Endothelial cell of umbilical vein (primary cell): ENCODE data around the gene RMI2. TPM values are rescaled to one million over a fixed set of nuclear protein-coding genes. Genes with fewer than 3 reads are reported as not detected.

Experiments used
- BruUV-seq: library from RNA; stranded (reverse); fragments of 400-500 nt; replicated peaks from 2 replicates; lab custom pipeline; 2021; lab: Mats Ljungman, UMichigan
- CTCF ChIA-PET: fragments of 300-600, 350-600 bp; sonication (Branson Sonifier 250); formaldehyde crosslinking; loops from one replicate; lab custom pipeline; 2021; ENCODE audit warnings: antibody characterized with exemption, inconsistent platforms; lab: Charles Lee
- POLR2A ChIA-PET: fragments of 300-600, 350-600 bp; sonication (Branson Sonifier 250); formaldehyde crosslinking; loops from one replicate; lab custom pipeline; 2021; ENCODE audit warnings: antibody characterized with exemption, inconsistent platforms; lab: Charles Lee
- DNase-seq: peaks from one replicate; pipeline ENCODE4 v3.0.0-alpha.2; 2011; ENCODE audit warnings: low read depth, low spot score
- FAIRE-seq: peaks from 2 replicates; lab custom pipeline; 2011; peaks lifted over from hg19 to GRCh38; lab: Jason Lieb, UNC
- H2AFZ ChIP-seq: 2 replicates; pipeline ENCODE4 v1.6.0; 2012; ENCODE audit warnings: low read depth, low read length, control low read depth, inconsistent platforms
- H3K27ac ChIP-seq: 2 replicates; pipeline ENCODE4 v1.5.1; 2011; ENCODE audit warnings: low read depth, mild to moderate bottlenecking, control low read depth, low read length, moderate library complexity; ENCODE audit not compliant: insufficient read depth
- H3K27me3 ChIP-seq, 2 experiments: 2 replicates each; pipeline versions ENCODE4 v1.6.0 to v1.6.1; 2011; ENCODE audit warnings: low read length in 2 of 2, mixed read lengths in 1 of 2; ENCODE audit not compliant: control insufficient read depth in 2 of 2, insufficient read depth in 2 of 2
- H3K36me3 ChIP-seq, 2 experiments: 2 replicates in 1 of 2; 3 replicates in 1 of 2; pipeline ENCODE4 v1.5.1; 2011; ENCODE audit warnings: low read length in 2 of 2, mild to moderate bottlenecking in 1 of 2, moderate library complexity in 1 of 2; ENCODE audit not compliant: control insufficient read depth in 2 of 2, insufficient read depth in 2 of 2; ENCODE audit errors: extremely low read depth in 1 of 2
- H3K4me1 ChIP-seq: 3 replicates; pipeline ENCODE4 v1.5.1; 2011; ENCODE audit warnings: mild to moderate bottlenecking, low read length; ENCODE audit not compliant: control insufficient read depth, insufficient read depth; ENCODE audit errors: extremely low read depth
- H3K4me2 ChIP-seq: 2 replicates; pipeline ENCODE4 v1.6.1; 2011; ENCODE audit warnings: low read length, control low read depth, mixed read lengths; ENCODE audit not compliant: insufficient read depth
- H3K4me3 ChIP-seq, 3 experiments: fragments of 200-600 bp in 1 of 3; sonication (generic), shearing (Covaris generic) in 1 of 3; replicated peaks in 1 of 3; 2 replicates each; pipeline ENCODE4 v1.5.1; 2011 to 2016; ENCODE audit warnings: control low read depth in 3 of 3, low read length in 3 of 3, mild to moderate bottlenecking in 2 of 3, inconsistent platforms in 1 of 3, low read depth in 1 of 3, moderate library complexity in 1 of 3; ENCODE audit not compliant: insufficient read depth in 1 of 3
- H3K79me2 ChIP-seq: 2 replicates; pipeline ENCODE4 v1.6.0; 2012; ENCODE audit warnings: low read length, inconsistent platforms; ENCODE audit not compliant: control insufficient read depth, insufficient read depth
- H3K9ac ChIP-seq: replicated peaks from 2 replicates; pipeline ENCODE3; 2011; ENCODE audit warnings: low read length, control low read depth; ENCODE audit not compliant: insufficient read depth; ENCODE audit errors: extremely low read depth
- H3K9me1 ChIP-seq: replicated peaks from 3 replicates; pipeline ENCODE4 v1.6.0; 2011; ENCODE audit warnings: mild to moderate bottlenecking, low read length; ENCODE audit not compliant: control insufficient read depth, insufficient read depth; ENCODE audit errors: extremely low read depth
- H3K9me3 ChIP-seq: replicated peaks from 2 replicates; pipeline ENCODE4 v1.5.1; 2012; ENCODE audit warnings: low read length, inconsistent platforms; ENCODE audit not compliant: control insufficient read depth, insufficient read depth
- H4K20me1 ChIP-seq: replicated peaks from 2 replicates; pipeline ENCODE3; 2011; ENCODE audit warnings: mild to moderate bottlenecking, low read length; ENCODE audit not compliant: control insufficient read depth, insufficient read depth; ENCODE audit errors: extremely low read depth
- CTCF ChIP-seq, 2 donors: IDR thresholded peaks; 1 replicate in 1 of 2; 2 replicates in 1 of 2; pipeline ENCODE4 v1.5.1; 2011; ENCODE audit warnings: low read length in 2 of 2, mild to moderate bottlenecking in 2 of 2, moderate library complexity in 2 of 2, control low read depth in 1 of 2, inconsistent platforms in 1 of 2, low read depth in 1 of 2; ENCODE audit not compliant: insufficient read depth in 1 of 2; ENCODE audit errors: extremely low read depth in 1 of 2
- EZH2 ChIP-seq: IDR thresholded peaks from 2 replicates; pipeline ENCODE4 v1.6.1; 2012; ENCODE audit warnings: borderline replicate concordance, low read depth, mild to moderate bottlenecking, moderate library complexity, low read length, inconsistent platforms; ENCODE audit not compliant: severe bottlenecking
- FOS ChIP-seq: IDR thresholded peaks from 2 replicates; pipeline ENCODE4 v1.6.1; 2011; ENCODE audit warnings: mild to moderate bottlenecking, low read length, moderate library complexity, borderline replicate concordance; ENCODE audit not compliant: insufficient read depth
- GATA2 ChIP-seq: IDR thresholded peaks from 2 replicates; pipeline ENCODE4 v1.7.0; 2011; ENCODE audit warnings: low read depth, mild to moderate bottlenecking, moderate library complexity, mixed read lengths, low read length; ENCODE audit not compliant: insufficient read length, insufficient read depth
- JUN ChIP-seq: IDR thresholded peaks from 2 replicates; pipeline ENCODE4 v1.6.1; 2011; ENCODE audit warnings: borderline replicate concordance, low read depth; ENCODE audit not compliant: insufficient read length, insufficient read depth
- MAX ChIP-seq: IDR thresholded peaks from 2 replicates; pipeline ENCODE4 v1.6.1; 2011; ENCODE audit not compliant: insufficient read depth, insufficient read length
- MYC ChIP-seq: IDR thresholded peaks from one replicate; pipeline ENCODE4 v1.6.1; 2011; ENCODE audit warnings: mild to moderate bottlenecking, low read depth, low read length
- POLR2A ChIP-seq: IDR thresholded peaks from 2 replicates; pipeline ENCODE4 v1.6.1; 2012; ENCODE audit warnings: low read depth, mild to moderate bottlenecking, control low read depth, low read length
- POLR2AphosphoS5 ChIP-seq: IDR thresholded peaks from 2 replicates; pipeline ENCODE4 v1.6.1; 2012; ENCODE audit warnings: low read depth, mild to moderate bottlenecking, control low read depth, low read length, moderate library complexity; ENCODE audit not compliant: insufficient read depth
- dilution Hi-C: fragments of 300-500 bp; cut with MboI; formaldehyde crosslinking; loops from one replicate; pipeline ENCODE4 v1.15.0; 2019; ENCODE audit warnings: low sequenced_read_pairs; ENCODE audit not compliant: extremely low pct_ligation_motif_present
- intact Hi-C: fragments of 100-400 bp; cut with micrococcal nuclease; formaldehyde crosslinking; loops from one replicate; pipeline ENCODE4 v1.10.0; 2022
- polyA plus RNA-seq, 4 experiments: library from polyadenylated mRNA; depleted of rRNA in 3 of 4; stranded (reverse) in 3 of 4; unstranded in 1 of 4; fragments of >200 nt; gene quantifications; 2 replicates each; pipeline versions ENCODE4 v1.2.1 to v1.2.3, GENCODE V29; 2011 to 2012; ENCODE audit warnings: missing spikeins in 1 of 4
- total RNA-seq: library from RNA; stranded (reverse); gene quantifications from 2 replicates; pipeline ENCODE4 v1.2.3, GENCODE V29; 2021

Gene RMI2
- total and polyA plus RNA-seq, 2 donors (not counting 3 experiments of a cell fraction or from before 2014, with no cell fraction given) = 5.3 to 7.7 TPM

- H3K9me1 ChIP-seq = no peaks in the 10 kb centered on the region
- H4K20me1 ChIP-seq = no peaks in the 10 kb centered on the region
- no peak overlapping the region for H3K4me2 ChIP-seq
- POLR2A ChIA-PET = no interaction called here
- no peak overlapping the region for H2AFZ ChIP-seq
- FAIRE-seq (no peak), DNase-seq (no peak)
- dilution Hi-C loops (no loop called here), intact Hi-C loops (loop anchor here (10.0 kb wide), 1 partner anchor 65 kb away; the partner anchor contains the start of gene SOCS1)
- no peaks in the 10 kb centered on the region for H3K27me3 ChIP-seq
- H3K27ac ChIP-seq = no peak overlapping the region
- H3K36me3 ChIP-seq = no peaks in the 10 kb centered on the region
- H3K4me3 ChIP-seq = no peak overlapping the region
- TF ChIP-seq CTCF (IDR thresholded peaks at IDR 0.05; ENCODE audit: extremely low read depth in 1 of 2, insufficient read depth in 1 of 2, low read depth in 1 of 2, low read length in 2 of 2) = no peak
- TF ChIP-seq MYC = no peak
- TF ChIP-seq POLR2AphosphoS5 = no peak
- no peak for TF ChIP-seq JUN
- no peak for TF ChIP-seq POLR2A
- TF ChIP-seq FOS = no peak
- no peak for TF ChIP-seq EZH2
- no peak for TF ChIP-seq MAX
- TF ChIP-seq GATA2 = no peak
- H3K9ac ChIP-seq = no peak overlapping the region
- CTCF ChIA-PET = no interaction called here
- H3K4me1 ChIP-seq = no peaks in the 10 kb centered on the region
- no peaks in the 10 kb centered on the region for H3K79me2 ChIP-seq
- no TSS peak for BruUV-seq
- no peaks in the 10 kb centered on the region for H3K9me3 ChIP-seq
Measured at GRCh38 chr16:11319529-11320146, 25.6 kb upstream of the RMI2 start.
